NCI-H1436 treated with DMSO at 0.1 percent for 48 hours (cell line): ENCODE measurements around the gene GGA1.

Experiments used
- DNase-seq: peaks from one replicate; lab custom pipeline; 2025; lab: John Stamatoyannopoulos, UW

The GGA1 gene

GRCh38 chr22:37674951-37675929 lies 66.6 kb downstream of the GGA1 start, which contains the start of gene LGALS1:
Gene LGALS1, plus strand, starts transcription at chr22:37675636. Its CDS starts 67 bp downstream, at chr22:37675703.
- DNase-seq: no peak

GRCh38 chr22:37675930-37676735 lies 67.5 kb downstream of the GGA1 start:
- DNase-seq: no peak

- peak; percentile 14 for DNase-seq
Observed at GRCh38 chr22:37676736-37677492, 68.3 kb downstream of the GGA1 start.

GRCh38 chr22:37677493-37677974 lies 68.9 kb downstream of the GGA1 start:
- DNase-seq: no peak

- DNase-seq: no peak
Observed at GRCh38 chr22:37678372-37678771, 69.7 kb downstream of the GGA1 start.

- DNase-seq: no peak
Observed at GRCh38 chr22:37679670-37680069, 71.0 kb downstream of the GGA1 start.

GRCh38 chr22:37680191-37680851 lies 71.7 kb downstream of the GGA1 start:
- DNase-seq: no peak

GRCh38 chr22:37681001-37681424 lies 72.4 kb downstream of the GGA1 start:
- DNase-seq: no peak

GRCh38 chr22:37681556-37682049 lies 73.0 kb downstream of the GGA1 start:
- peak; percentile 18 for DNase-seq
